HEK293 (cell line): ENCODE measurements around the gene ITGAL.
A peak's percentile ranks its signal among the peaks of the same experiment; 100 is the strongest.
"Not testable (repeated sequence)": the region's sequence is repeated elsewhere in the genome, so short reads cannot be mapped to it uniquely, and the experiment has no call there.

Experiments used
- CTCF ChIA-PET: fragments of 350-600 bp; formaldehyde crosslinking; extraction: SDS; loops from one replicate; lab custom pipeline; 2021; ENCODE audit warnings: antibody characterized with exemption; lab: Yijun Ruan, JAX
- POLR2A ChIA-PET: fragments of 300-600 bp; formaldehyde crosslinking; extraction: SDS; loops from one replicate; lab custom pipeline; 2020; ENCODE audit warnings: antibody characterized with exemption, inconsistent platforms; lab: Yijun Ruan, JAX
- H3K27ac ChIP-seq: fragments of 200-500 bp; sonication (Bioruptor generic); 2 replicates; pipeline ENCODE4 v1.5.1; 2014; ENCODE audit warnings: low read depth, low read length, control low read depth, inconsistent platforms; ENCODE audit errors: extremely low read depth
- H3K36me3 ChIP-seq, 2 experiments: fragments of 200-500 bp in 1 of 2; sonication (Bioruptor generic) in 1 of 2; 1 replicate in 1 of 2; 2 replicates in 1 of 2; pipeline ENCODE4 v1.5.1; 2014 to 2017; ENCODE audit warnings: inconsistent platforms in 2 of 2, low read length in 2 of 2; ENCODE audit not compliant: control insufficient read depth in 2 of 2, insufficient read depth in 1 of 2
- H3K4me1 ChIP-seq: fragments of 200-500 bp; sonication (Bioruptor generic); 2 replicates; pipeline ENCODE4 v1.5.1; 2014; ENCODE audit warnings: mild to moderate bottlenecking, low read length, inconsistent platforms; ENCODE audit not compliant: control insufficient read depth, insufficient read depth
- H3K4me3 ChIP-seq: 2 replicates; pipeline ENCODE4 v1.5.1; 2011; ENCODE audit warnings: low read depth, mild to moderate bottlenecking, control low read depth, low read length, moderate library complexity
- H3K9me3 ChIP-seq: fragments of 200-500 bp; sonication (Bioruptor generic); 2 replicates; pipeline ENCODE4 v1.5.1; 2014; ENCODE audit warnings: low read depth, low read length, inconsistent platforms; ENCODE audit not compliant: control insufficient read depth, insufficient read depth
- KLF10 ChIP-seq: fragments of 450-650 bp; IDR thresholded peaks from 2 replicates; pipeline ENCODE4 v1.5.1; 2018; ENCODE audit warnings: missing biosample characterization, mild to moderate bottlenecking, missing genetic modification characterization
- PRDM1 ChIP-seq: fragments of 450-650 bp; formaldehyde crosslinking; IDR thresholded peaks from 2 replicates; pipeline ENCODE4; 2016; ENCODE audit warnings: missing biosample characterization, missing genetic modification characterization
- ZBTB21 ChIP-seq: fragments of 450-650 bp; formaldehyde crosslinking; IDR thresholded peaks from 2 replicates; pipeline ENCODE4 v1.5.1; 2017; ENCODE audit warnings: missing biosample characterization, missing genetic modification characterization
- ZBTB7A ChIP-seq: fragments of 450-650 bp; formaldehyde crosslinking; IDR thresholded peaks from 2 replicates; pipeline ENCODE4 v1.5.1; 2016; ENCODE audit warnings: low read depth, missing biosample characterization, missing genetic modification characterization
- ZEB2 ChIP-seq: fragments of 450-650 bp; formaldehyde crosslinking; IDR thresholded peaks from 2 replicates; pipeline ENCODE4 v1.5.1; 2016; ENCODE audit warnings: missing biosample characterization, missing genetic modification characterization
- ZNF2 ChIP-seq: fragments of 450-650 bp; formaldehyde crosslinking; IDR thresholded peaks from 2 replicates; pipeline ENCODE4 v1.5.1; 2016; ENCODE audit warnings: missing biosample characterization, missing genetic modification characterization
- ZNF23 ChIP-seq: fragments of 450-650 bp; formaldehyde crosslinking; IDR thresholded peaks from 2 replicates; pipeline ENCODE4 v1.5.1; 2016; ENCODE audit warnings: missing biosample characterization, missing genetic modification characterization, borderline replicate concordance
- ZNF266 ChIP-seq: fragments of 450-650 bp; formaldehyde crosslinking; IDR thresholded peaks from 2 replicates; pipeline ENCODE4 v1.5.1; 2016; ENCODE audit warnings: missing biosample characterization, missing genetic modification characterization, low read depth
- ZNF366 ChIP-seq: fragments of 450-650 bp; formaldehyde crosslinking; conservative IDR thresholded peaks from 2 replicates; pipeline ENCODE4 v1.5.1; 2016; ENCODE audit warnings: missing biosample characterization, missing genetic modification characterization
- ZNF404 ChIP-seq: fragments of 450-650 bp; formaldehyde crosslinking; IDR thresholded peaks from 2 replicates; pipeline ENCODE4 v1.5.1; 2017; ENCODE audit warnings: missing biosample characterization, missing genetic modification characterization
- ZNF544 ChIP-seq: fragments of 450-650 bp; formaldehyde crosslinking; IDR thresholded peaks from 2 replicates; pipeline ENCODE4 v1.5.0; 2017; ENCODE audit warnings: missing biosample characterization, missing genetic modification characterization
- ZNF621 ChIP-seq: fragments of 450-650 bp; formaldehyde crosslinking; IDR thresholded peaks from 2 replicates; pipeline ENCODE4 v1.5.1; 2017; ENCODE audit warnings: missing biosample characterization, missing genetic modification characterization
- ZNF658 ChIP-seq: fragments of 450-650 bp; formaldehyde crosslinking; IDR thresholded peaks from 2 replicates; pipeline ENCODE4; 2016; ENCODE audit warnings: missing biosample characterization, missing genetic modification characterization
- ZNF830 ChIP-seq: fragments of 450-650 bp; IDR thresholded peaks from 2 replicates; pipeline ENCODE4 v1.5.0; 2018; ENCODE audit warnings: missing biosample characterization, missing genetic modification characterization, low read depth, mild to moderate bottlenecking, moderate library complexity
- TF ChIP-seq, protein P1 (sequence below): fragments of 450-650 bp; formaldehyde crosslinking; IDR thresholded peaks from 2 replicates; pipeline ENCODE4 v1.5.0; 2017; ENCODE audit warnings: missing biosample characterization, missing genetic modification characterization, borderline replicate concordance
- TF ChIP-seq, protein P2 (sequence below): fragments of 450-650 bp; formaldehyde crosslinking; IDR thresholded peaks from 2 replicates; pipeline ENCODE4 v1.5.1; 2016; ENCODE audit warnings: missing biosample characterization, missing genetic modification characterization
- TF ChIP-seq, protein P3 (sequence below): fragments of 450-650 bp; formaldehyde crosslinking; IDR thresholded peaks from 2 replicates; pipeline ENCODE4 v1.5.1; 2016; ENCODE audit warnings: missing biosample characterization, missing genetic modification characterization
- TF ChIP-seq, protein P4 (sequence below): sonication (generic); formaldehyde crosslinking; IDR thresholded peaks from 2 replicates; pipeline ENCODE4 v1.8.1; 2022; ENCODE audit warnings: mild to moderate bottlenecking, moderate library complexity, missing genetic modification reagents
- TF ChIP-seq, protein P5 (sequence below): fragments of 450-650 bp; formaldehyde crosslinking; IDR thresholded peaks from 2 replicates; pipeline ENCODE4 v1.5.1; 2016; ENCODE audit warnings: missing biosample characterization, missing genetic modification characterization

The ITGAL gene

DNA sequence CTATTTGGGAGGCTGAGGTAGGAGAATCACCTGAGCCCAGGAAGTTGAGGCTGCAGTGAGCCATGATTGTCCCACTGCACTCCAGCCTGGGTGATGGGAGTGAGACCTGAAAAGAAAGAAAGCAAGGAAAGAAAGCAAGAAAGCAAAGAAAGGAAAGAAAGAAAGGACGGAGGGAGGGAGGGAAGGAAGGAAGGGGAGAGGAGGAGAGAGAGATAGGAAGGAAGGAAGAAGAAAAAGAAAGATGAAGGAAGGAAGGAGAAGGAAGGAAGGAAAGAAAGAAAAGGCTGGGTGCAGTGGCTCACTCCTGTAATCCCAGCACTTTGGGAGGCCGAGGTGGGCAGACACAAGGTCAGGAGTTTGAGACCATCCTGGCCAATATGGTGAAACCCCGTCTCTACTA lies 5.2 kb downstream of the ITGAL start:
- H3K36me3 ChIP-seq, POLR2A ChIA-PET, H3K4me3 ChIP-seq, H3K27ac ChIP-seq, H3K9me3 ChIP-seq, H3K4me1 ChIP-seq: not testable (repeated sequence)
- CTCF ChIA-PET, result interaction anchor here (0.7 to 1.0 kb wide), 2 partner anchors 58 to 510 kb away, joined by 3 to 4 read pairs; no protein-coding TSS in a partner anchor
- TF ChIP-seq ZNF366, result peak; percentile 89
- peak; percentile 73; the same call in 1 of the 2 replicates for TF ChIP-seq PRDM1 (tag by site-specific recombination)
- TF ChIP-seq ZNF658 (tag by site-specific recombination), result 0 out of 2 replicates have a peak, but pooled peaks have one; percentile 20
- TF ChIP-seq, protein P1, sequence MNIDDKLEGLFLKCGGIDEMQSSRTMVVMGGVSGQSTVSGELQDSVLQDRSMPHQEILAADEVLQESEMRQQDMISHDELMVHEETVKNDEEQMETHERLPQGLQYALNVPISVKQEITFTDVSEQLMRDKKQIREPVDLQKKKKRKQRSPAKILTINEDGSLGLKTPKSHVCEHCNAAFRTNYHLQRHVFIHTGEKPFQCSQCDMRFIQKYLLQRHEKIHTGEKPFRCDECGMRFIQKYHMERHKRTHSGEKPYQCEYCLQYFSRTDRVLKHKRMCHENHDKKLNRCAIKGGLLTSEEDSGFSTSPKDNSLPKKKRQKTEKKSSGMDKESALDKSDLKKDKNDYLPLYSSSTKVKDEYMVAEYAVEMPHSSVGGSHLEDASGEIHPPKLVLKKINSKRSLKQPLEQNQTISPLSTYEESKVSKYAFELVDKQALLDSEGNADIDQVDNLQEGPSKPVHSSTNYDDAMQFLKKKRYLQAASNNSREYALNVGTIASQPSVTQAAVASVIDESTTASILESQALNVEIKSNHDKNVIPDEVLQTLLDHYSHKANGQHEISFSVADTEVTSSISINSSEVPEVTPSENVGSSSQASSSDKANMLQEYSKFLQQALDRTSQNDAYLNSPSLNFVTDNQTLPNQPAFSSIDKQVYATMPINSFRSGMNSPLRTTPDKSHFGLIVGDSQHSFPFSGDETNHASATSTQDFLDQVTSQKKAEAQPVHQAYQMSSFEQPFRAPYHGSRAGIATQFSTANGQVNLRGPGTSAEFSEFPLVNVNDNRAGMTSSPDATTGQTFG (tag by site-specific recombination), result peak; percentile 50; the same call in 1 of the 2 replicates
- TF ChIP-seq ZNF621 (tag by site-specific recombination), result 0 out of 2 replicates have a peak, but pooled peaks have one; percentile 25

DNA sequence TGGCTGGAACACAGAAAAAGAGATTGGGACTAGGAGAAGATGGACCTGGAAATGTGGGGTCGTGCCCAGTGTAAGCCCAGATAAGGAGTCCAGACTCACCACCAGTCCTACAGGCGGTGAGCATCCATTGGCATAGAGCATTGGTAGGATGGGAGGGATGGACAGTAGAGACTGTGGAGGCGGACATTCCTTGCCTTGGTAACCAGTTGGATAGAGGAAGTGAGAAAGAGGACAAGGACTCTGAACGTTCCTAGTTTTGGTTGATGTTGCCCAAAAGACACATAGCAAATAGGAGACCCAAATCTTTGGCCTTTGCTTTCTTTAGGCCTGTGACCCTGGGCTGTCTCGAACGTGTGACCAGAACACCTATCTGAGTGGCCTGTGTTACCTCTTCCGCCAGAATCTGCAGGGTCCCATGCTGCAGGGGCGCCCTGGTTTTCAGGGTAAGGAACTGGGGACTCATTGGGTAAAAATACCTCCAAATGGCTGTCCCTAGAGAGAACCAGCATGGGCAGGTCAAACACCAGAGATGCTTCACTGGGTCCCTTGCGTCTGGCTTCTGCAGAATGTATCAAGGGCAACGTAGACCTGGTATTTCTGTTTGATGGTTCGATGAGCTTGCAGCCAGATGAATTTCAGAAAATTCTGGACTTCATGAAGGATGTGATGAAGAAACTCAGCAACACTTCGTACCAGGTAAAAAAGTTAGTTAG lies 6.4 kb downstream of the ITGAL start:
- no peaks in the 10 kb centered on the region for H3K36me3 ChIP-seq
- POLR2A ChIA-PET, result interaction anchor here (0.6 kb wide), 1 partner anchor 155 kb away, joined by 4 read pairs; no protein-coding TSS in a partner anchor
- CTCF ChIA-PET, result interaction anchor here (1.1 to 1.4 kb wide), 2 partner anchors 22 to 29 kb away, joined by 3 to 4 read pairs; no protein-coding TSS in a partner anchor
- H3K4me3 ChIP-seq, result no peak overlapping the region
- H3K9me3 ChIP-seq, result no peaks in the 10 kb centered on the region
- H3K27ac ChIP-seq, result no peak overlapping the region
- no peaks in the 10 kb centered on the region for H3K4me1 ChIP-seq
- TF ChIP-seq KLF10 (tag by site-specific recombination), result no peak
- no peak for TF ChIP-seq ZBTB7A (tag by site-specific recombination)
- TF ChIP-seq, protein P2, sequence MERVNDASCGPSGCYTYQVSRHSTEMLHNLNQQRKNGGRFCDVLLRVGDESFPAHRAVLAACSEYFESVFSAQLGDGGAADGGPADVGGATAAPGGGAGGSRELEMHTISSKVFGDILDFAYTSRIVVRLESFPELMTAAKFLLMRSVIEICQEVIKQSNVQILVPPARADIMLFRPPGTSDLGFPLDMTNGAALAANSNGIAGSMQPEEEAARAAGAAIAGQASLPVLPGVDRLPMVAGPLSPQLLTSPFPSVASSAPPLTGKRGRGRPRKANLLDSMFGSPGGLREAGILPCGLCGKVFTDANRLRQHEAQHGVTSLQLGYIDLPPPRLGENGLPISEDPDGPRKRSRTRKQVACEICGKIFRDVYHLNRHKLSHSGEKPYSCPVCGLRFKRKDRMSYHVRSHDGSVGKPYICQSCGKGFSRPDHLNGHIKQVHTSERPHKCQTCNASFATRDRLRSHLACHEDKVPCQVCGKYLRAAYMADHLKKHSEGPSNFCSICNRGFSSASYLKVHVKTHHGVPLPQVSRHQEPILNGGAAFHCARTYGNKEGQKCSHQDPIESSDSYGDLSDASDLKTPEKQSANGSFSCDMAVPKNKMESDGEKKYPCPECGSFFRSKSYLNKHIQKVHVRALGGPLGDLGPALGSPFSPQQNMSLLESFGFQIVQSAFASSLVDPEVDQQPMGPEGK (tag by site-specific recombination), result no peak
- no peak for TF ChIP-seq ZNF266 (tag by site-specific recombination)
- TF ChIP-seq ZBTB21 (tag by site-specific recombination), result no peak
- TF ChIP-seq, protein P3, sequence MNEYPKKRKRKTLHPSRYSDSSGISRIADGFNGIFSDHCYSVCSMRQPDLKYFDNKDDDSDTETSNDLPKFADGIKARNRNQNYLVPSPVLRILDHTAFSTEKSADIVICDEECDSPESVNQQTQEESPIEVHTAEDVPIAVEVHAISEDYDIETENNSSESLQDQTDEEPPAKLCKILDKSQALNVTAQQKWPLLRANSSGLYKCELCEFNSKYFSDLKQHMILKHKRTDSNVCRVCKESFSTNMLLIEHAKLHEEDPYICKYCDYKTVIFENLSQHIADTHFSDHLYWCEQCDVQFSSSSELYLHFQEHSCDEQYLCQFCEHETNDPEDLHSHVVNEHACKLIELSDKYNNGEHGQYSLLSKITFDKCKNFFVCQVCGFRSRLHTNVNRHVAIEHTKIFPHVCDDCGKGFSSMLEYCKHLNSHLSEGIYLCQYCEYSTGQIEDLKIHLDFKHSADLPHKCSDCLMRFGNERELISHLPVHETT (tag by site-specific recombination), result no peak
- no peak for TF ChIP-seq ZNF830 (tag by site-specific recombination)
- TF ChIP-seq ZNF23 (tag by site-specific recombination), result no peak
- no peak for TF ChIP-seq ZNF544 (tag by site-specific recombination)
- TF ChIP-seq ZEB2, result no peak
- TF ChIP-seq, protein P4, sequence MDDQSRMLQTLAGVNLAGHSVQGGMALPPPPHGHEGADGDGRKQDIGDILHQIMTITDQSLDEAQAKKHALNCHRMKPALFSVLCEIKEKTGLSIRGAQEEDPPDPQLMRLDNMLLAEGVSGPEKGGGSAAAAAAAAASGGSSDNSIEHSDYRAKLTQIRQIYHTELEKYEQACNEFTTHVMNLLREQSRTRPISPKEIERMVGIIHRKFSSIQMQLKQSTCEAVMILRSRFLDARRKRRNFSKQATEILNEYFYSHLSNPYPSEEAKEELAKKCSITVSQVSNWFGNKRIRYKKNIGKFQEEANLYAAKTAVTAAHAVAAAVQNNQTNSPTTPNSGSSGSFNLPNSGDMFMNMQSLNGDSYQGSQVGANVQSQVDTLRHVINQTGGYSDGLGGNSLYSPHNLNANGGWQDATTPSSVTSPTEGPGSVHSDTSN (CRISPR knock-in tag), result no peak
- TF ChIP-seq ZNF2 (tag by site-specific recombination), result no peak
- TF ChIP-seq, protein P5, sequence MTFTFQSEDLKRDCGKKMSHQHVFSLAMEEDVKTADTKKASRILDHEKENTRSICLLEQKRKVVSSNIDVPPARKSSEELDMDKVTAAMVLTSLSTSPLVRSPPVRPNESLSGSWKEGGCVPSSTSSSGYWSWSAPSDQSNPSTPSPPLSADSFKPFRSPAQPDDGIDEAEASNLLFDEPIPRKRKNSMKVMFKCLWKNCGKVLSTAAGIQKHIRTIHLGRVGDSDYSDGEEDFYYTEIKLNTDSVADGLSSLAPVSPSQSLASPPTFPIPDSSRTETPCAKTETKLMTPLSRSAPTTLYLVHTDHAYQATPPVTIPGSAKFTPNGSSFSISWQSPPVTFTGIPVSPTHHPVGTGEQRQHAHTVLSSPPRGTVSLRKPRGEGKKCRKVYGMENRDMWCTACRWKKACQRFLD, result no peak
- no peak for TF ChIP-seq ZNF404
